Smooth muscle cell of the brain vasculature (primary cell): ENCODE data around the gene HDHD3.
"Not testable (repeated sequence)": the region's sequence is repeated elsewhere in the genome, so short reads cannot be mapped to it uniquely, and the experiment has no call there.

Experiments used
- DNase-seq: peaks from one replicate; pipeline ENCODE4 v3.0.0-alpha.2; 2012; ENCODE audit warnings: low read depth, low spot score

The HDHD3 gene, protein sequence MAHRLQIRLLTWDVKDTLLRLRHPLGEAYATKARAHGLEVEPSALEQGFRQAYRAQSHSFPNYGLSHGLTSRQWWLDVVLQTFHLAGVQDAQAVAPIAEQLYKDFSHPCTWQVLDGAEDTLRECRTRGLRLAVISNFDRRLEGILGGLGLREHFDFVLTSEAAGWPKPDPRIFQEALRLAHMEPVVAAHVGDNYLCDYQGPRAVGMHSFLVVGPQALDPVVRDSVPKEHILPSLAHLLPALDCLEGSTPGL

GRCh38 chr9:113376634-113377567, at the start of gene HDHD3:
TSS of gene HDHD3 (minus strand) at chr9:113376986. CDS start at chr9:113374354, 2,632 bp downstream.
- peak; percentile 21 for DNase-seq

DNA sequence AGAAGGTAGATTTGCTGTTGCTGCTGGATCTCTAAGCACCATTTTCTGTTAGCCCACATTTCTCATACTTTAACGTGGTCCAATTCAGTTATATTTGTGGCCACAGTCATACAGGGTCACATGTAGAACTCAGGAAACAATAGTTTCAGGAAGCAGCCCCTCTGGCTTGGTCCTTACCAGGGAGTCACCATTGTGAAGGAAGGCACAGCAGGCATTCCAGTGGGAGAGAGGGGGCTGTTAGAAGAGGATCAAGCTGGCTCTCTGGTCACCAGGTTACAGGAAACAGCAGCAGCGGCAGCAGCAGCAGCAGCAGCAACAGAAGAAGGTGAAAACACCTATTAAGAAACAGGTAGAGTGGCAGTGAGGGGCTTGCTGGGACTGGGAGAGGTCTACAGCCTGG, 48.3 kb upstream of the HDHD3 start:
- no peak for DNase-seq

- DNase-seq: no peak
Observed at GRCh38 chr9:113421726-113422125, 44.9 kb upstream of the HDHD3 start.

DNA sequence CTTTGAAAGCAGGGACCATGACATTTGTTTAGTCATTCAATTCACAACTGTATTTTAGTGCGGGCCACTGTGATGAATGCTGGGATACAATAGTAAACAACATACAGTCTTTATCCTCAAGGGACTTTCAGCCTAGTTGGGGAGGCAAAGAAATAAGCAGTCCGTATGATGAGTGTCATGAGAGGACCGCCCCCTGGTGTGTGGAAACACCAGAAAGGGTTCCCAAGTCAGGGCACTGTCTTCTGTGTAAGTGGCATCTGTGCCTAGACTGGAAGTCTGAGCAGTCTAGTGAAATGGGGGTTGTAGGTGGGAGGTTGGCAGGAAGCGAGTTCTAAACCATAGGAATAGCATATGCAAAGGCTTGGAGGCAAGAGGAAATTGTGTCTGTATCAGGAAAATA, 40.6 kb upstream of the HDHD3 start:
- DNase-seq: no peak

DNA sequence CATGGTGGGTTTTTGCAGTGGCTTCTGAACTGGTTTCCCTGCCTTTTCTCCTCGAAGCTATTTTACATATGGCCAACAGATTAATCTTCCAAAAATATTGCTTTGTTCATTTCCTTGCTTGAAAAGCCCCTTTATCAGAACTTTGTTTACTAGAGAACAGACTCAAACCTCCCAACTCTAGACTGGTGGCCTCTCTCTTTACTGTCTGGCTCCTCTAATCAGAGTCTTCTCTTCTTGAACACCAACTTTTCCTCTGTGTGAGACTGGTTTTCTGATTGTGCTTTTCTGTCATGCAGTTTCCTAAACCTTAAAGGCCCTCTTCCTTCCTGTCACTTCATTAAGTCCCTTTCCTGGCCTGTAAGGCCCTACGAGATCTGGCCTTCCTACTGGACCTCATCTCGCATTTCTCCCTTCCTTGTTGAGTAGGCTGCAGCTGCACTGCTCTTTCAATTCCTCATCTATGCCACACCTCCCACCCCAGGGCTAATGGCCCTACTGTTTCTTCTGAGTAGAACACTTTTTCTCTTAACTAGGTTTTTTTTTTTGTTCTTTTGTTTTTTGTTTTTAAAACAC, 39.4 kb upstream of the HDHD3 start:
- no peak for DNase-seq

GRCh38 chr9:113410207-113410864, 33.5 kb upstream of the HDHD3 start, which contains the start of the genes C9orf43 and POLE3:
TSS of gene C9orf43 (plus strand) at chr9:113410747. CDS start at chr9:113413494, 2,747 bp downstream.
TSS of gene POLE3 (minus strand) at chr9:113410675. CDS start at chr9:113410293, 382 bp downstream.
- peak; percentile 94 for DNase-seq

DNA sequence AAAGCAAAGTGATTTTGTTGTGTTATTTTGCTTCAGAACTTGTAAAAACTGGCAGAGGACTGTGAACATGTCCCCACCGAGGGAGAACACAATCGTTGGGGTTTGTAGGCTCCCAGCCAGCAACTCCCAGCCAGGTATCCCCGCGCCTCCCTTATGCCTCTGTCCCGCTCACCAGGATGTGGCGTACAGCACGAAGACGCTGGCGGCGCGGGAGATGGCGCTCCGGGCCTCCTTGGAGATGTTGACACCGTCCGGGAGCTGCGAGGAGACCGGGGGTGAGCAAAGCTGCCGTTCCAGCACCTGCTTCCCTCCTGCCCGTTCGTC, 33.1 kb upstream of the HDHD3 start:
- DNase-seq: no peak

- no peak for DNase-seq
Observed at GRCh38 chr9:113409481-113409880, 32.7 kb upstream of the HDHD3 start.

GRCh38 chr9:113406873-113407511, 30.2 kb upstream of the HDHD3 start:
- DNase-seq: peak; percentile 52

DNA sequence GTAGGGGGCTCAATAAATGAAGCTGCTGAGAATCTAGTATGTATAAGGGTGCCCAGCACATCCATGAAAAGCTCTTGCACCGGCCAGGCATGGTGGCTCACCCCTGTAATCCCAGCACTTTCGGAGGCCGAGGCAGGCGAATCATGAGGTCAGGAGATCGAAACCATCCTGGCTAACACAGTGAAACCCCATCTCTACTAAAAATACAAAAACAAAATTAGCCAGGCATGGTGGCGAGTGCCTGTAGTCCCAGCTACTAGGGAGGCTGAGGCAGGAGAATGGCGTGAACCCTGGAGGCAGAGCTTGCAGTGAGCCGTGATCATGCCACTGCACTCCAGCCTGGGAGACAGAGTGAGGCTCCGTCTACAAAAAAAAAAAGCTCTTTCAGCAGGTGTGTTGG, 29.6 kb upstream of the HDHD3 start:
- not testable (repeated sequence) for DNase-seq

- no peak for DNase-seq
Observed at GRCh38 chr9:113403646-113404045, 26.9 kb upstream of the HDHD3 start.

- peak; percentile 98 for DNase-seq
Observed at GRCh38 chr9:113401027-113401792, 24.4 kb upstream of the HDHD3 start, which contains the start of gene ALAD. TSS of gene ALAD (minus strand) at chr9:113401284. CDS start at chr9:113393559, 7,725 bp downstream.

DNA sequence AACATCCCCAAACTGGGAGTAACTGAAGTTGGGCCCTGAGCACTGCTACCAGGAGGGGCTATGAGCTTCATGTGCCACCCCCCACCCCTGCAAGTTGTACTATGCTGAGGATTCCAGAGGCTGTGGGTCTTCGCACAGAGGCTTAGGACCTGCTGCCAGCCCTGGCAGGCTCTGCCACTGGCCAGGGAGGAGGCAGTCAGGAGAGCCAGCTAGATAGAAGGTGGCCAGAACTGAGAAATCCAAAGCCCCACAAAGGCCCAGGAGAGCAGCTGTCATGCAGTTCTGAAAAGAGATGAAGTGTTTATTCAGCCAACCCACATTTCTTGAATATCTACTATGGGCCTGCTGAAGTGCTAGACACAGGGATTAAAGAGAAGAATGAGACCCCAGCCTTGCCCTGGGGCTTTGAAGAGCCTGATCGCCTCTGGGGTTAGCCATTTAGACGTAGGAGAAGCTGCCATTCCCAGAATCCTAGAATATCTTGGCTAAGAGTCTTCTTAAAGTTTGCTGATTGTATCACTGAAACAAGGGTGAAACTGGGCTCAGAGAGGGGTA, 22.9 kb upstream of the HDHD3 start:
- DNase-seq: no peak

GRCh38 chr9:113398796-113399195, 22.0 kb upstream of the HDHD3 start:
- no peak for DNase-seq

DNA sequence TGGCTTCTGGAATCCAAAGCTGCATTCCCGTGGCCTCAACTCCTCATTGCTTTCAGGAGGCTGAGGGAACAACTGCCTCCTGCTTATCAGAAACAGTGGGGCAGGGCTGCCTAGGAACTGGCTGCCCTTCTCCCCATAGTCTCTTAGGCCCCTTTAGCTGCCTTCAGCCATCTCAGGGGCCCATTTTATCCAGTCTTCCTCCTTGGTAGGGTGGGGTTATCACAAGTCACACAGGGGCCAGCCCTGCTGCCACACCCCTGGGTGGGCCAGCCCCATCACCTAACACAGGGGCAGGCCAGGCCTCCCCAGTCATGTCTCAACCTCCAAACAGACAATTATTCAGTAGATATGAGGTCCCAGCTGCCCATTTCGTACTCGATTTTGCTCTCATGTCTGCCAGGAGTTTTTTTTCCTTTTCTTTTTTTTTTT, 20.4 kb upstream of the HDHD3 start:
- DNase-seq: no peak

- DNase-seq: no peak
Observed at GRCh38 chr9:113395000-113395861, 18.4 kb upstream of the HDHD3 start.

DNA sequence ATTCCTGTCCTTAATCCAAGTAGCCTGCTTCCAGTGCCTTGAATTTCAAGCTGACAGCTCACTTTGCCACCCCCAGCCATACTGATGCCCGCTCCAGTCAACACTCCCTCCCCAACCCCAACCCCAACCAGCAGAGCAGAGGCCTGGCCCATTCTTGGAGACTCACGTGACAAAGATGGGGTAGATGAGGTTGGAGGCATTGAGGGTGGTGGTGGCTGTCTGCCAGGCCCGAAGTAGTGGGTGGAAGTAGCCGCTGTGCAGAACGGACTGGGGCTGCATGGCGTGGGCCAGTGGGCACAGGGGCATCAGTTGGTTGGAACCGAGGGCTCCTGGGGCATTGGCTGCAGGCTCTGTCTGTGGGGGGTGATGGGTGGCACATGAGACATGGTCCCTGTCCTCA, 16.5 kb upstream of the HDHD3 start:
- DNase-seq: no peak

- DNase-seq: no peak
Observed at GRCh38 chr9:113391917-113392316, 15.1 kb upstream of the HDHD3 start.
